Measurements from ENCODE around the gene TMEM109. TPM values are rescaled to one million over a fixed set of nuclear protein-coding genes. Genes with fewer than 3 reads are reported as not detected.

Gene TMEM109
- total and polyA plus RNA-seq, 2 of the 8 experiments (the other 6 are each of a cell fraction or from before 2014, with no cell fraction given) = 27.3 to 30.3 TPM

GRCh38 chr11:60915248-60915914 lies 1.4 kb downstream of the TMEM109 start:
- H3K27me3 ChIP-seq (replicated peaks in 1 of 4; ENCODE audit: control insufficient read depth in 3 of 4, extremely low read depth in 1 of 4, insufficient read depth in 3 of 4, low read length in 3 of 4) = peaks cover 0 to 2% (median 0%) of the 10 kb centered on the region in 4 experiments; a peak in 1 of 7 replicates
- ChIA-PET POLR2A (ENCODE audit: partially characterized antibody) (interaction anchor here (0.9 to 4.2 kb wide), 8 partner anchors 9 to 48 kb away, joined by 3 to 28 read pairs (median 4); partner anchors contain the start of genes PRPF19, SLC15A3, TMEM132A and ZP1), CTCF (ENCODE audit: partially characterized antibody) (interaction anchor here (0.6 to 1.8 kb wide), 18 partner anchors 8 to 220 kb away, joined by 3 to 10 read pairs (median 4); partner anchors contain the start of gene TMEM132A)
- peak overlapping the region; percentile 31 for H2AFZ ChIP-seq (ENCODE audit: low read length)
- H3K27ac ChIP-seq (ENCODE audit: low read depth, low read length) = peak overlapping the region; percentile 32
- FAIRE-seq = no peak
- H3K18ac ChIP-seq (ENCODE audit: extremely low read depth, low read length) = 0 out of 2 replicates have a peak overlapping the region, but pooled peaks have one; percentile 86
- H3K23me2 ChIP-seq (ENCODE audit: low read depth, low read length) = peaks cover 8% of the 10 kb centered on the region
- H3K23ac ChIP-seq (ENCODE audit: insufficient read length) = no peak overlapping the region
- H3K56ac ChIP-seq (replicated peaks; ENCODE audit: insufficient read length, low read depth, low read length) = no peak overlapping the region
- H3K36me3 ChIP-seq (ENCODE audit: control insufficient read depth in 2 of 4, insufficient read depth in 4 of 4, low read length in 3 of 4) = peaks cover 0 to 5% (median 3%) of the 10 kb centered on the region in 4 experiments; a peak in 2 of 8 replicates
- H3K79me2 ChIP-seq (ENCODE audit: control insufficient read depth in 1 of 2, insufficient read depth in 2 of 2, low read length in 2 of 2) = peaks cover 5 to 24% of the 10 kb centered on the region in 2 experiments
- peak overlapping the region; percentile 63 to 82 (median 72); a peak in 7 of 8 replicates for H3K4me3 ChIP-seq (ENCODE audit: extremely low read depth in 1 of 4, insufficient read depth in 2 of 4, low read depth in 3 of 4, low read length in 4 of 4)
- H2BK20ac ChIP-seq (ENCODE audit: low read length) = no peak overlapping the region
- peak in 1 of 2 experiments; percentile 73 for DNase-seq (ENCODE audit: low read depth in 1 of 2, low spot score in 2 of 2)
- peak overlapping the region; percentile 55; the same call in 1 of the 2 replicates for H2BK12ac ChIP-seq (ENCODE audit: low read depth, low read length)
- H3K14ac ChIP-seq (ENCODE audit: insufficient read length) = no peak overlapping the region
- H3K79me1 ChIP-seq (ENCODE audit: low read depth, low read length) = no peaks in the 10 kb centered on the region; the same call in 1 of the 2 replicates
- no peak overlapping the region for H2BK5ac ChIP-seq (ENCODE audit: low read depth, low read length)
- H3K9me3 ChIP-seq (ENCODE audit: insufficient read depth in 2 of 2, low read depth in 1 of 2, low read length in 1 of 2) = no peaks in the 10 kb centered on the region
- H4K8ac ChIP-seq (ENCODE audit: extremely low read depth, insufficient read depth, low read length) = no peak overlapping the region; the same call in 1 of the 2 replicates
- H4K20me1 ChIP-seq (replicated peaks in 1 of 2; ENCODE audit: control insufficient read depth in 1 of 2, insufficient read depth in 2 of 2, low read length in 2 of 2) = peaks cover 0 to 9% of the 10 kb centered on the region in 2 experiments
- 0 out of 2 replicates have a peak overlapping the region, but pooled peaks have one; percentile 21 for H2BK15ac ChIP-seq (ENCODE audit: low read length)
- peak overlapping the region in 3 of 4 experiments; percentile 7 to 54 (median 39); a peak in 5 of 7 replicates for H3K9ac ChIP-seq (replicated peaks in 1 of 4; ENCODE audit: extremely low read depth in 1 of 4, low read depth in 3 of 4, low read length in 3 of 4)
- H4K91ac ChIP-seq (replicated peaks; ENCODE audit: insufficient read length, low read length) = peak overlapping the region; percentile 7
- H2AK5ac ChIP-seq (ENCODE audit: low read depth, low read length) = no peak overlapping the region; the same call in 1 of the 2 replicates
- peaks cover 10 to 27% (median 18%) of the 10 kb centered on the region in 4 experiments for H3K4me1 ChIP-seq (replicated peaks in 1 of 4; ENCODE audit: control insufficient read depth in 3 of 4, insufficient read depth in 4 of 4, low read length in 3 of 4)
- H4K5ac ChIP-seq (ENCODE audit: insufficient read length, low read depth, low read length) = peak overlapping the region; percentile 7
- peak overlapping the region; percentile 89 to 91 for H3K4me2 ChIP-seq (ENCODE audit: insufficient read depth in 1 of 2, low read depth in 2 of 2, low read length in 2 of 2)
- H2BK120ac ChIP-seq (replicated peaks; ENCODE audit: low read depth, low read length) = no peak overlapping the region
- no peak overlapping the region for H3K4ac ChIP-seq (replicated peaks; ENCODE audit: insufficient read length, low read depth, low read length)
- WGBS, 2 experiments (ENCODE audit: extremely low coverage in 1 of 2, insufficient coverage in 1 of 2, insufficient read length in 1 of 2, insufficient replicate concordance in 2 of 2, low coverage in 1 of 2, low lambda C conversion rate in 2 of 2, missing lambda C conversion rate in 1 of 2) = 8% methylated on average over 17 of the region's 17 CpGs; no CpG with 5 or more reads in 1 of the 2 experiments
- TF ChIP-seq, protein P1, sequence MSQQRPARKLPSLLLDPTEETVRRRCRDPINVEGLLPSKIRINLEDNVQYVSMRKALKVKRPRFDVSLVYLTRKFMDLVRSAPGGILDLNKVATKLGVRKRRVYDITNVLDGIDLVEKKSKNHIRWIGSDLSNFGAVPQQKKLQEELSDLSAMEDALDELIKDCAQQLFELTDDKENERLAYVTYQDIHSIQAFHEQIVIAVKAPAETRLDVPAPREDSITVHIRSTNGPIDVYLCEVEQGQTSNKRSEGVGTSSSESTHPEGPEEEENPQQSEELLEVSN (IDR thresholded peaks at IDR 0.05) = peak; percentile 75
- TF ChIP-seq, protein P2, sequence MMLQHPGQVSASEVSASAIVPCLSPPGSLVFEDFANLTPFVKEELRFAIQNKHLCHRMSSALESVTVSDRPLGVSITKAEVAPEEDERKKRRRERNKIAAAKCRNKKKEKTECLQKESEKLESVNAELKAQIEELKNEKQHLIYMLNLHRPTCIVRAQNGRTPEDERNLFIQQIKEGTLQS (IDR thresholded peaks at IDR 0.05; ENCODE audit: insufficient read depth, low read depth, low read length) = no peak
- TF ChIP-seq TEAD4 (IDR thresholded peaks at IDR 0.05; ENCODE audit: low read depth, low read length) (no peak), SP1 (IDR thresholded peaks at IDR 0.05; ENCODE audit: low read depth, low read length) (no peak), RNF2 (IDR thresholded peaks at IDR 0.05; ENCODE audit: borderline replicate concordance, low read depth, low read length, missing control alignments, poor library complexity, severe bottlenecking) (no peak), KDM1A (IDR thresholded peaks at IDR 0.05; ENCODE audit: borderline replicate concordance, low read length) (no peak), FOSL1 (IDR thresholded peaks at IDR 0.05; ENCODE audit: insufficient read depth, low read depth, low read length) (no peak), BRCA1 (IDR thresholded peaks at IDR 0.05; ENCODE audit: low read depth, low read length) (no peak), SIX5 (IDR thresholded peaks at IDR 0.05; ENCODE audit: low read depth, low read length) (no peak), SP2 (IDR thresholded peaks at IDR 0.05; ENCODE audit: low read length) (no peak)
